ENCODE data around the gene ATXN1. TPM values are rescaled to one million over a fixed set of nuclear protein-coding genes. Genes with fewer than 3 reads are reported as not detected.

ATXN1 gene
- total and polyA plus RNA-seq, 2 of the 8 experiments (the other 6 are each of a cell fraction or from before 2014, with no cell fraction given), result 1.6 to 4.0 TPM

DNA sequence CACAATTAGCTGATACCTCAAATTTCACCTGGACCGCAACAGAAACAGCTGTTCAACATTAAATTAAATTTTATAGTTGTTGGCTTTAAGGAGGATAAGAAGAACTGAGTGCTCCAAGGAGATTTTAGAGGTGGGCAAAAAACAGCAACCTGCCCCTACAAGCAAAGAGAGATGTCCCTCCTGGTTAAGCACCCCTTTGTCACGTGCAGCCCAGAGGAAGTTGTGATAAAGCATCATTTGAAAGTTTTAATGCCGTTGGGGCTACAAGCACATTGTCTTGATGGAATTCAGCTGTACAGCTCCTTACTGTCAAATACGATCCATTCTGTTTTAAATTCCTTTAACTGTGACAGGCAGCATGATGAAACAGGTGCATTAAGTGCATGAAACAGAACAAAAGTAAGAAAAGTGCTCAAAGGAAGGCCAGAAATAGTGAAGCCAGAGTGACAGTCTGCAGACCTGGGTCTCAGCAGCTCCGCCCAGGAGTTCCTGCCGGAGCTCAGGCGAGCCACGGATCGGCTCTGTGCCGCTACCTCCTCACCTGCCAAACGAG lies 327.8 kb downstream of the ATXN1 start (continued):
- TF ChIP-seq FOSL1 (IDR thresholded peaks at IDR 0.05; ENCODE audit: insufficient read depth, low read depth, low read length) (no peak), RAD21 (IDR thresholded peaks at IDR 0.05 in 1 of 2, conservative IDR thresholded peaks at IDR 0.05 in 1 of 2; ENCODE audit: low read depth in 2 of 2, low read length in 2 of 2) (no peak), PHF8 (conservative IDR thresholded peaks at IDR 0.05; ENCODE audit: low read depth, low read length) (no peak), TAF1 (IDR thresholded peaks at IDR 0.05; ENCODE audit: low read depth, low read length) (no peak), POU5F1 (IDR thresholded peaks at IDR 0.05; ENCODE audit: low read depth, low read length) (no peak)
- TF ChIP-seq, protein P1, sequence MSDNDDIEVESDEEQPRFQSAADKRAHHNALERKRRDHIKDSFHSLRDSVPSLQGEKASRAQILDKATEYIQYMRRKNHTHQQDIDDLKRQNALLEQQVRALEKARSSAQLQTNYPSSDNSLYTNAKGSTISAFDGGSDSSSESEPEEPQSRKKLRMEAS (IDR thresholded peaks at IDR 0.05), result no peak
- TF ChIP-seq, protein P2, sequence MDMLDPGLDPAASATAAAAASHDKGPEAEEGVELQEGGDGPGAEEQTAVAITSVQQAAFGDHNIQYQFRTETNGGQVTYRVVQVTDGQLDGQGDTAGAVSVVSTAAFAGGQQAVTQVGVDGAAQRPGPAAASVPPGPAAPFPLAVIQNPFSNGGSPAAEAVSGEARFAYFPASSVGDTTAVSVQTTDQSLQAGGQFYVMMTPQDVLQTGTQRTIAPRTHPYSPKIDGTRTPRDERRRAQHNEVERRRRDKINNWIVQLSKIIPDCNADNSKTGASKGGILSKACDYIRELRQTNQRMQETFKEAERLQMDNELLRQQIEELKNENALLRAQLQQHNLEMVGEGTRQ (IDR thresholded peaks at IDR 0.05; ENCODE audit: low read length), result no peak
- TF ChIP-seq, protein P3, sequence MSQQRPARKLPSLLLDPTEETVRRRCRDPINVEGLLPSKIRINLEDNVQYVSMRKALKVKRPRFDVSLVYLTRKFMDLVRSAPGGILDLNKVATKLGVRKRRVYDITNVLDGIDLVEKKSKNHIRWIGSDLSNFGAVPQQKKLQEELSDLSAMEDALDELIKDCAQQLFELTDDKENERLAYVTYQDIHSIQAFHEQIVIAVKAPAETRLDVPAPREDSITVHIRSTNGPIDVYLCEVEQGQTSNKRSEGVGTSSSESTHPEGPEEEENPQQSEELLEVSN (IDR thresholded peaks at IDR 0.05), result no peak
